ENCODE results near the gene EVL.

The EVL gene

DNA sequence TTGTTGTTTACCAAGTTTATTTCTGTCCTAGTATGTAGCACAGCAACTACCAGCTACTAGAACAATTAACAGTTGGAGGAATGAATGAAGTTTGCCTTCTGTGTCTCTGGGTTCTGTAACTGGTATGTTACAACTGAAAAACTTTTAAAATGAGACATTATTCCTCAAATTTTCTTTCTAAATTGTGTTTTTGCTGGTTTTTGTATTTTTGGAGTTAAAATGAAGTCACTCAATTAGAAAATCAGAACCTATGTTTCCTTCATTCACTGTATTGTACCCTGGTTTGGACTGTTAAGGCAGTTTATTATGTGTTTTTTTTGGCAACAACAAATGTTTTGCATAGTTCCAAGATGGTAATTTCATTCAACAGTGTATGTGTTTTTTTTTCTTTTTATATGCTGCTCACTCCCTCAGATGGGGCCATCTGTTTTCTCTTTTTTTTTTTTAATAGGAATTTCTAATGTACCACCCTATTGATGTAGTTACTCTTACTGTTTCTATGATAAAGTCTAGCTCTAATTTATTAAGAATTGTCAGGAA is 30.2 kb upstream of the EVL start:
- Histone ChIP-seq H3K36me3 (replicated peaks) (no peaks in the 10 kb centered on the region), H3K4me3 (ENCODE audit: low read depth, low read length) (no peak overlapping the region), H3K27me3 (replicated peaks) (no peaks in the 10 kb centered on the region), H3K27ac (no peak overlapping the region)
- in situ Hi-C loops (cut with HindIII; ENCODE audit: low pct_ligation_motif_present, low sequenced_read_pairs), result no loop called here
- TF ChIP-seq, protein P1, sequence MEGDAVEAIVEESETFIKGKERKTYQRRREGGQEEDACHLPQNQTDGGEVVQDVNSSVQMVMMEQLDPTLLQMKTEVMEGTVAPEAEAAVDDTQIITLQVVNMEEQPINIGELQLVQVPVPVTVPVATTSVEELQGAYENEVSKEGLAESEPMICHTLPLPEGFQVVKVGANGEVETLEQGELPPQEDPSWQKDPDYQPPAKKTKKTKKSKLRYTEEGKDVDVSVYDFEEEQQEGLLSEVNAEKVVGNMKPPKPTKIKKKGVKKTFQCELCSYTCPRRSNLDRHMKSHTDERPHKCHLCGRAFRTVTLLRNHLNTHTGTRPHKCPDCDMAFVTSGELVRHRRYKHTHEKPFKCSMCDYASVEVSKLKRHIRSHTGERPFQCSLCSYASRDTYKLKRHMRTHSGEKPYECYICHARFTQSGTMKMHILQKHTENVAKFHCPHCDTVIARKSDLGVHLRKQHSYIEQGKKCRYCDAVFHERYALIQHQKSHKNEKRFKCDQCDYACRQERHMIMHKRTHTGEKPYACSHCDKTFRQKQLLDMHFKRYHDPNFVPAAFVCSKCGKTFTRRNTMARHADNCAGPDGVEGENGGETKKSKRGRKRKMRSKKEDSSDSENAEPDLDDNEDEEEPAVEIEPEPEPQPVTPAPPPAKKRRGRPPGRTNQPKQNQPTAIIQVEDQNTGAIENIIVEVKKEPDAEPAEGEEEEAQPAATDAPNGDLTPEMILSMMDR (IDR thresholded peaks at IDR 0.05; ENCODE audit: low read depth, low read length, missing control alignments), result no peak
- no peak for DNase-seq

DNA sequence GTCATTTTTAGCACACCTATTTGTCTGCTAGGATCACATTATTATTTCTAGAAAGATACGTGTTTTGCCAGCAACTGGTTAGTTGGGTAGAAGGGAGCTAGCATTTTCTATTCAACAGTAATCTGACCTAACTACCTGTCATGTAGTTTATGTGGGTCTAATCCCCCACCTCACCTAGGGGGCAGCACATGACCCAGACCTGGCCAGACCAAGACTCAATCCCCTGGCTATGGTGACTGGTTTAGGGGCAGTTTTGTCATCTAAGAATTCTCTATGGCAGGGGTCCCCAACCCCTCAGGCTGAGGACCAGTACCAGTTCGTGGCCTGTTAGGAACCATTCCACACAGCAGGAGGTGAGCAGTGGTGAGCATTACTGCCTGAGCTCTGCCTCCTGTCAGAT is 29.5 kb upstream of the EVL start:
- TF ChIP-seq, protein P1 (IDR thresholded peaks at IDR 0.05; ENCODE audit: low read depth, low read length, missing control alignments), result no peak
- Histone ChIP-seq H3K27ac (no peak overlapping the region), H3K27me3 (replicated peaks) (no peaks in the 10 kb centered on the region), H3K4me3 (ENCODE audit: low read depth, low read length) (no peak overlapping the region), H3K36me3 (replicated peaks) (no peaks in the 10 kb centered on the region)
- in situ Hi-C loops (cut with HindIII; ENCODE audit: low pct_ligation_motif_present, low sequenced_read_pairs), result no loop called here
- no peak for DNase-seq

DNA sequence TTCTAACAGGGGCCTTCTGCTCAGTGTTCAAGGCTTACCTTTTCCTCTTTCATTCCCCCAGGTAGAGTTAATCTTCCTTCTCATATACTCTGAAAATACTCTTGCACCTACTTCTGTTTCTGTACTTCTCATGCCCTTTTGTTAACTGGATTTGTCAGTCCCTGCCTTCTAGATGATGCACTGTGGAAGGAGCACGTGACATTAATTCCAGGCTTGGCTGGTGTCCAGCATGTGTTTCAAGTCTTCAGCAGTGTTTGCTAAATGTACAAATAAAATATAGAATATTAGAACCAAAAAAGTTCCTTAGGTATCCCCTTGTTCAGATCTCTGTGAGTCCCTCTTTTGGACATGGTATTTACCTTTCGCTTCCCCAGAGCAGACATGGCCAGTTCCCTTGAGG is 27.9 kb upstream of the EVL start:
- Histone ChIP-seq H3K36me3 (replicated peaks) (no peaks in the 10 kb centered on the region), H3K27ac (no peak overlapping the region), H3K27me3 (replicated peaks) (no peaks in the 10 kb centered on the region), H3K4me3 (ENCODE audit: low read depth, low read length) (no peak overlapping the region)
- TF ChIP-seq, protein P1 (IDR thresholded peaks at IDR 0.05; ENCODE audit: low read depth, low read length, missing control alignments), result no peak
- in situ Hi-C loops (cut with HindIII; ENCODE audit: low pct_ligation_motif_present, low sequenced_read_pairs), result no loop called here
- no peak for DNase-seq

DNA sequence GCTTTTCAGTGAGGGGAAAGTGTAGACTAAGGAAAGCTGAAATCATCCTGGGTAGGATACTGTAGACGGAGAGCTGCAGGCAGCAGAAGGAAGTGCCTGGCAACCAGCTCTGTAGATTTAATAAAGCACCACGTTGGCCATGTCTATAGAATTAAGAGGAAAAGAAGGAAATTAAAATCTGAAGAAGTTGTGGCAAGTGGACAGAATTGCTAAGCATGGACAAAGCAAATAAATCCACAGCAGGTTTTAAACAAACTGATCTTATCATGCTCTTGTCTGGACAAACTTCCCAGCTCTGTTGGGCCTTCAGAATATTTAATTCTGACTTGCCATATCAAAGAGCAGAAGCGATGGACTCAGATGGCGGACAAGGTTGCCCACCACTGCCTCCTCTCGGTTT is 27.2 kb upstream of the EVL start:
- DNase-seq, result no peak
- H3K36me3 ChIP-seq (replicated peaks), result no peaks in the 10 kb centered on the region
- in situ Hi-C loops (cut with HindIII; ENCODE audit: low pct_ligation_motif_present, low sequenced_read_pairs), result no loop called here
- no peak overlapping the region for H3K4me3 ChIP-seq (ENCODE audit: low read depth, low read length)
- H3K27ac ChIP-seq, result no peak overlapping the region
- TF ChIP-seq, protein P1 (IDR thresholded peaks at IDR 0.05; ENCODE audit: low read depth, low read length, missing control alignments), result no peak
- no peaks in the 10 kb centered on the region for H3K27me3 ChIP-seq (replicated peaks)

DNA sequence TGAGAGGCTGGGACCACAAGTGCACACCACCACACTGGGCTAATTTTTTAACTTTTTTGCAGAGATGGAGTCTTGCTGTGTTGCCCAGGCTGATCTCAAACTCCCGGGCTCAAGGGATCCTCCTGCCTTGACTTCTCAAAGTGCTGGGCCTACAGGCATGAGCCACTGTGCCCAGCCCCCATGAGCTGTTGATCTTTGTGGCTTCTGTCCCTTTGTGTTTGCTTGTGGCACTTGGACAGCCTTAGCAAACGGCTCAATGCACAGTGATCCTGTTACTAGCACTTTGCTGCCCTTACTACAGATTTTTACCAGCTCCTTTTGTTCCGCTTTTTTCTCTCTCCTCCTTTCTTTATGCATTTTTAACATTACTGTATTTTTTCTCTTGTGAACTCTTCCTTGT is 25.3 kb upstream of the EVL start:
- no peak for DNase-seq
- Histone ChIP-seq H3K27ac (no peak overlapping the region), H3K36me3 (replicated peaks) (no peaks in the 10 kb centered on the region), H3K4me3 (ENCODE audit: low read depth, low read length) (no peak overlapping the region), H3K27me3 (replicated peaks) (no peaks in the 10 kb centered on the region)
- in situ Hi-C loops (cut with HindIII; ENCODE audit: low pct_ligation_motif_present, low sequenced_read_pairs), result no loop called here
- TF ChIP-seq, protein P1 (IDR thresholded peaks at IDR 0.05; ENCODE audit: low read depth, low read length, missing control alignments), result no peak

DNA sequence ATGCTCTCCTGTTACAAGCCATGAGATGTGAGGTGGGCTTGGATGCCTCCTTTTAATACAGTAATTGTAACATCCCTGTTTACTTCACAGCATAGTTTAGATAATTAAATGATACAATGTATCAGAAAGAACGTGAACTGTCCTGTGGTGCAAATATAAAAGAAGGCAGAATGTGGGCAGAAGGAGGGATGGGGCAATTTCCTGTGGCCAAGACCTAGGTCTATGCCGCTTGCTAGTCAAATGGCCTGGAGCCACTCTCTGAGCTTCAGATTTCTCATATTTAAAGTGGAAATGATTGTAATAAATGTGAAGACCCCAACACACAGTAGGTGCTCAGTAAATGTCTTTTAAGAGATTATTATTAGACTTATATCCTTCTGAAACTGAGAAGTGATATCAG is 24.0 kb upstream of the EVL start:
- in situ Hi-C loops (cut with HindIII; ENCODE audit: low pct_ligation_motif_present, low sequenced_read_pairs), result no loop called here
- Histone ChIP-seq H3K27ac (no peak overlapping the region), H3K27me3 (replicated peaks) (no peaks in the 10 kb centered on the region), H3K36me3 (replicated peaks) (no peaks in the 10 kb centered on the region), H3K4me3 (ENCODE audit: low read depth, low read length) (no peak overlapping the region)
- TF ChIP-seq, protein P1 (IDR thresholded peaks at IDR 0.05; ENCODE audit: low read depth, low read length, missing control alignments), result no peak
- no peak for DNase-seq
